ENCODE measurements around the gene RPL37A.
A peak's percentile ranks its signal among the peaks of the same experiment; 100 is the strongest.

Gene RPL37A

GRCh38 chr2:216477283-216478035, 21.2 kb upstream of the RPL37A start:
- TF ChIP-seq GATA3 (IDR thresholded peaks at IDR 0.05; ENCODE audit: low read depth, low read length) (no peak), GATA2 (IDR thresholded peaks at IDR 0.05; ENCODE audit: low read depth, low read length) (no peak)

GRCh38 chr2:216478151-216478550, 20.5 kb upstream of the RPL37A start:
- TF ChIP-seq GATA2 (IDR thresholded peaks at IDR 0.05; ENCODE audit: low read depth, low read length) (peak; percentile 67; the same call in 1 of the 2 replicates), GATA3 (IDR thresholded peaks at IDR 0.05; ENCODE audit: low read depth, low read length) (no peak)

GRCh38 chr2:216478791-216479190, 19.9 kb upstream of the RPL37A start:
- TF ChIP-seq GATA3 (IDR thresholded peaks at IDR 0.05; ENCODE audit: low read depth, low read length): no peak

- TF ChIP-seq GATA2 (IDR thresholded peaks at IDR 0.05; ENCODE audit: low read depth, low read length): no peak
Observed at GRCh38 chr2:216480221-216480620, 18.4 kb upstream of the RPL37A start.

GRCh38 chr2:216482640-216483039, 16.0 kb upstream of the RPL37A start:
- TF ChIP-seq GATA2 (IDR thresholded peaks at IDR 0.05; ENCODE audit: low read depth, low read length) (no peak), GATA3 (IDR thresholded peaks at IDR 0.05; ENCODE audit: low read depth, low read length) (no peak)

GRCh38 chr2:216485237-216485636, 13.4 kb upstream of the RPL37A start:
- no peak for TF ChIP-seq GATA2 (IDR thresholded peaks at IDR 0.05; ENCODE audit: low read depth, low read length)
- no peak for TF ChIP-seq GATA3 (IDR thresholded peaks at IDR 0.05; ENCODE audit: low read depth, low read length)

GRCh38 chr2:216485745-216486144, 12.9 kb upstream of the RPL37A start:
- TF ChIP-seq GATA3 (IDR thresholded peaks at IDR 0.05; ENCODE audit: low read depth, low read length): no peak
- TF ChIP-seq GATA2 (IDR thresholded peaks at IDR 0.05; ENCODE audit: low read depth, low read length): no peak

GRCh38 chr2:216486271-216486670, 12.4 kb upstream of the RPL37A start:
- no peak for TF ChIP-seq GATA3 (IDR thresholded peaks at IDR 0.05; ENCODE audit: low read depth, low read length)
- TF ChIP-seq GATA2 (IDR thresholded peaks at IDR 0.05; ENCODE audit: low read depth, low read length): no peak

GRCh38 chr2:216486708-216487107, 11.9 kb upstream of the RPL37A start:
- TF ChIP-seq GATA3 (IDR thresholded peaks at IDR 0.05; ENCODE audit: low read depth, low read length): no peak
- TF ChIP-seq GATA2 (IDR thresholded peaks at IDR 0.05; ENCODE audit: low read depth, low read length): no peak

GRCh38 chr2:216490061-216490460, 8.6 kb upstream of the RPL37A start:
- TF ChIP-seq GATA2 (IDR thresholded peaks at IDR 0.05; ENCODE audit: low read depth, low read length) (no peak), GATA3 (IDR thresholded peaks at IDR 0.05; ENCODE audit: low read depth, low read length) (no peak)

GRCh38 chr2:216491793-216492596, 6.6 kb upstream of the RPL37A start:
- TF ChIP-seq GATA2 (IDR thresholded peaks at IDR 0.05; ENCODE audit: low read depth, low read length) (no peak), GATA3 (IDR thresholded peaks at IDR 0.05; ENCODE audit: low read depth, low read length) (no peak)

- no peak for TF ChIP-seq GATA2 (IDR thresholded peaks at IDR 0.05; ENCODE audit: low read depth, low read length)
Observed at GRCh38 chr2:216492597-216493333, 5.9 kb upstream of the RPL37A start.

- TF ChIP-seq GATA2 (IDR thresholded peaks at IDR 0.05; ENCODE audit: low read depth, low read length) (no peak), GATA3 (IDR thresholded peaks at IDR 0.05; ENCODE audit: low read depth, low read length) (no peak)
Observed at GRCh38 chr2:216493334-216493685, 5.3 kb upstream of the RPL37A start.

- TF ChIP-seq GATA3 (IDR thresholded peaks at IDR 0.05; ENCODE audit: low read depth, low read length) (no peak), GATA2 (IDR thresholded peaks at IDR 0.05; ENCODE audit: low read depth, low read length) (no peak)
Observed at GRCh38 chr2:216495656-216496055, 3.0 kb upstream of the RPL37A start.

Measured in SH-SY5Y (cell line).